ENCODE data around the gene HK2. TPM values are rescaled to one million over a fixed set of nuclear protein-coding genes. Genes with fewer than 3 reads are reported as not detected.
A peak's percentile ranks its signal among the peaks of the same experiment; 100 is the strongest.

Gene HK2
- total RNA-seq, 1 experiment from 2014 or later: 8.9 TPM

GRCh38 chr2:74857215-74857614 is 23.3 kb downstream of the HK2 start:
- DNase-seq (ENCODE audit: low read depth): no peak

DNA sequence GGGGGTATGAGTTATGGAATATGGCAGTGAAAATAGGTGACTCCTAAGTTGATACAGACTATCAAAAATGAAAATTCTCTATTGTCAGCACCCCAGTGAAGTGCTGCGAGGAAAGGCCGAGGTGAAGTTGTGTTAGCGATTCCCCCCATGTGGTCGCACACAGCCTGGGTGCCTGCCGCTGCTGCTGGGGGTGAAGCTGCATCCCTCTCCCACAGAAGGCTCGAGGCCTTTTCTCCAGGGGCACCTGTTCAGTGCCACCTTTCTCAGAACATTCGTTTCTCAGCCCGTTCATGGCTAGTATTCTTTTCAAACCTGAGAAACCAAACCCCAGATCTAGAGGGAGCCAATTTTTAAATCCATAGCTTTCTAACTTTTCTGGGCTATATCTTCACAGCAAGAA is 23.8 kb downstream of the HK2 start:
- no peak for DNase-seq (ENCODE audit: low read depth)

- no peak for DNase-seq (ENCODE audit: low read depth)
Observed at GRCh38 chr2:74858281-74858680, 24.4 kb downstream of the HK2 start.

GRCh38 chr2:74860079-74860478 is 26.2 kb downstream of the HK2 start:
- no peak for DNase-seq (ENCODE audit: low read depth)

- DNase-seq (ENCODE audit: low read depth): no peak
Observed at GRCh38 chr2:74860521-74860920, 26.6 kb downstream of the HK2 start.

- no peak for DNase-seq (ENCODE audit: low read depth)
Observed at GRCh38 chr2:74861531-74861930, 27.6 kb downstream of the HK2 start.

GRCh38 chr2:74862020-74862964 is 28.4 kb downstream of the HK2 start:
- DNase-seq (ENCODE audit: low read depth): no peak

GRCh38 chr2:74863802-74864248 is 29.9 kb downstream of the HK2 start:
- no peak for DNase-seq (ENCODE audit: low read depth)

DNA sequence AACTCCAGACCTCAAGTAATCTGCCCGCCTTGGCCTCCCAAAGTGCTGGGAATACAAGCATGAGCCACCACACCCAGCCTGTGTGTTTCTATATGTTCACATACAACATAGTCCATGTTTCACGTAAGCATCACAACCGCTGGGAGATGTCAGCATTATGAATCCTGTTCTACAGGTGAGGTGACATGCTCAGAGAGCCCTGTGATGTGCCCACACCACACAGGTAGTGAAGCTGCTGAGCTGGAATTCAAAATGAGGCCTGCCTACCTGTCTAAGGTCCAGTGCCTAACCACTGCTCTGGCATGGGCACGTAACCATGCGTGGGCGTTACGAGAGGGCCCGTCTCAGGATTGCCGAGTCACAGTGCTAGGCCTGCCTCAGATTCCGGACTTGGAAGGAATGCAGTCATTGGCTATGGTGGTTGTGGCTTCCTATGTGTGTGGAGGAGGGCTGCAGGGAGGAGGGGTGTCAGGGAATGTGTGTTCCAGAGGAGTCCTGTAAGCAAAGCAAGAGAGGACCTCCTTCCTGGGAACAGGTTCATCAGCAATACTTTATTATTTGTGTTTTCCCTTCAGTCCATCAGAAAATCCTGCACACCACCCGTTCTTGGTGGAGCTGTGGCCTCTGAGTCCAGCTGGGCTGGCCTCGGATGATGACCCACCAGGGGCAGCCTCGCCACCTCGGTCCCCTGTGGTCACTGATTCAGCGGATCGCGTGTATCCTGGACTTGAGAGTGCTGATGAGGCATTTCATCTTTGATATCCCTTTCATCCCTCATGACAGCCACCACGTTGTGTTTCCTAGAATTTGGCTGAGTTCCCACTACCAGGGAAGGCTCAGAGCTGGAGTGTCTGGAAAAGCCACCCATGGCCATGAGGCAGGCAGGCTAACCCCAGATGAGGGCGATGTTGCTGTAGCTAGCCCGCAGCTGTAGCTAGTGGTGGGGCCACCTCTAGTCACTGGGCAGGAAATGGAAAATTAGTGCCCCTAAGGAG is 31.1 kb downstream of the HK2 start:
- peak; percentile 73 for DNase-seq (ENCODE audit: low read depth)

- no peak for DNase-seq (ENCODE audit: low read depth)
Observed at GRCh38 chr2:74865770-74866674, 32.1 kb downstream of the HK2 start.

DNA sequence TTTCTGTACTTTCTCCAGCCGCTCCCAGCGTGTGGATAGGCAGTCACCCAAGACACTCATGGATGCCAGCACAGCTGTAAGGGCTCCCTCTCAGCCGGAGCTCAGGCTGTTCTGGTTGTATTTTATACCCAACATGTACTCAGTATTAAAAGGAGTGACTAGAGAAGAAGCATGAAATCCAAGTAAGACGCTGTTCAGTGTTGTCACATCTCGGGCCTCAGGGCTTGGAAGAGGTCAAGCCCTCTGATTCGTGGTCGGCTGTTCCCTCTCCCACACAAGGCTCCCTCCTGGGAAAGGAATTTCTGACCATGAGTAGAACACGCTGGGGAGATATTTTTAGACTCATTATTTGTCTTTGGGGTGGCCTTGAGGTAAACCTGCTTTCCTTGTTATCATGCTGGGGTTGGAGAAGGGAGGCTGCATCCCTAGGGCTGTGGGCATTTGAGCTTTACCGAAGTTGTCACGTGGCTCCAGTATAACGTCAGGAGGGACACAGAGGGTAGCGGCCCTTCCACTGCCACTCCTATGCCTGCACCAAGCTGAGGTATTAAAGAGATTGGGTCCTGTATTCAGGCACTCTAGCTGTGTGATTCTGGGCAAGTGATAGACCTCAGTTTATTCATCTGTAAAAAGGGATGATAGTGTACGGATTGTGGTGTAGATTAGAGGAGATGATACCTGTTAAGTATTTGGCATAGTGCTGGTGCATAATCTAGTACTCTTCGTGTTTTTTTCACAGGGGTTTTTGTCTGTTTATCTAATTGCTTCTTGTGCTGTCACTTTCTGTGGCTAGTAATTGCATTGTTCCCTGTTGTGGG is 34.1 kb downstream of the HK2 start:
- peak; percentile 21 for DNase-seq (ENCODE audit: low read depth)

- no peak for DNase-seq (ENCODE audit: low read depth)
Observed at GRCh38 chr2:74869517-74869916, 35.6 kb downstream of the HK2 start.

- DNase-seq (ENCODE audit: low read depth): no peak
Observed at GRCh38 chr2:74870951-74871350, 37.0 kb downstream of the HK2 start.

- DNase-seq (ENCODE audit: low read depth): no peak
Observed at GRCh38 chr2:74871414-74871813, 37.5 kb downstream of the HK2 start.

- DNase-seq (ENCODE audit: low read depth): no peak
Observed at GRCh38 chr2:74872389-74872836, 38.5 kb downstream of the HK2 start.

- DNase-seq (ENCODE audit: low read depth): no peak
Observed at GRCh38 chr2:74873012-74873665, 39.2 kb downstream of the HK2 start.

DNA sequence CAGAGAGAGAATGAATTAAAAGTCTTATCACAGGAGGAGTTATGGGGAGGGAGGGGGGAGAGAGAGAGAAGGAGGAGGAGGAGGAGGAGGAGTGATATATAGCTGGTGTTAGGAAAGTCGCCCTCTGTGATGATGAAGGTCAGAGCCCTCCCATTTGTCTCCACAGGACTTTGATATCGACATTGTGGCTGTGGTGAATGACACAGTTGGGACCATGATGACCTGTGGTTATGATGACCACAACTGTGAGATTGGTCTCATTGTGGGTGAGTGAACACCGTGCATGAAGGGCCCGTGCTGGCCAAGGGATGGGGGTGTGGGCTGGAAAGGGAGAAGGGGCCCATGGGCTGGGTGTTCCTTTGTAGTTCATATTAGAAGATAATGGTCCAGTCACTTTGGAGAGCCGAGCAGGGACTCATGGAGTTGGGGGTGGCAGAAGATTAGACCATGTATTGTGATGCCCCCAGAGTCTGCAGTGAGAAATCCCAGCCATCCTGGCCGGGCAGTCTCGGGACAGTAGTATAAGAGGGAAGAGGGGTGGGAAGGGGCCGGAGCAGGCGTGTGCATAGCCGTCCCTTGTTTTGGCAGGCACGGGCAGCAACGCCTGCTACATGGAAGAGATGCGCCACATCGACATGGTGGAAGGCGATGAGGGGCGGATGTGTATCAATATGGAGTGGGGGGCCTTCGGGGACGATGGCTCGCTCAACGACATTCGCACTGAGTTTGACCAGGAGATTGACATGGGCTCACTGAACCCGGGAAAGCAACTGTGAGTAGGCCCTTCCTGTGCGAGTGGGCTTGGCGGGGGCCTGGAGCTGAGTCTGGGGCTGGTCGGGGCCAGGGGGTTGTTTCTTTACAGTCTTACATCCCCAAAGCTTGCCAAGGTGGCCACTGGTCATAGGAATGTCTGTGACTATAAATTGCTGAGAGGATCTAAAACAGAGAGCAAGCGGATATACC is 40.0 kb downstream of the HK2 start:
- DNase-seq (ENCODE audit: low read depth): no peak

- peak; percentile 22 for DNase-seq (ENCODE audit: low read depth)
Observed at GRCh38 chr2:74876081-74876886, 42.4 kb downstream of the HK2 start.
